Esophagus squamous epithelium (tissue), 4 donors: ENCODE results near the gene AHR.

ENCODE experiments used
- POLR2A ChIP-seq, 4 donors: fragments of 450-650 bp; IDR thresholded peaks; one replicate each; pipeline ENCODE4 v1.6.1; 2017; ENCODE audit warnings: antibody characterized with exemption in 4 of 4, mild to moderate bottlenecking in 4 of 4, moderate library complexity in 3 of 4
- TF ChIP-seq, protein P1 (sequence below), 6 experiments: fragments of 450-650 bp in 4 of 6; fragments of 200-600 bp in 2 of 6; sonication (generic) in 2 of 6; IDR thresholded peaks; one replicate each; pipeline ENCODE4 v1.5.1; 2016 to 2019; ENCODE audit warnings: antibody characterized with exemption in 6 of 6, mild to moderate bottlenecking in 4 of 6, moderate library complexity in 4 of 6

- TF ChIP-seq POLR2A (IDR thresholded peaks at IDR 0.05) = no peak
- TF ChIP-seq, protein P1, sequence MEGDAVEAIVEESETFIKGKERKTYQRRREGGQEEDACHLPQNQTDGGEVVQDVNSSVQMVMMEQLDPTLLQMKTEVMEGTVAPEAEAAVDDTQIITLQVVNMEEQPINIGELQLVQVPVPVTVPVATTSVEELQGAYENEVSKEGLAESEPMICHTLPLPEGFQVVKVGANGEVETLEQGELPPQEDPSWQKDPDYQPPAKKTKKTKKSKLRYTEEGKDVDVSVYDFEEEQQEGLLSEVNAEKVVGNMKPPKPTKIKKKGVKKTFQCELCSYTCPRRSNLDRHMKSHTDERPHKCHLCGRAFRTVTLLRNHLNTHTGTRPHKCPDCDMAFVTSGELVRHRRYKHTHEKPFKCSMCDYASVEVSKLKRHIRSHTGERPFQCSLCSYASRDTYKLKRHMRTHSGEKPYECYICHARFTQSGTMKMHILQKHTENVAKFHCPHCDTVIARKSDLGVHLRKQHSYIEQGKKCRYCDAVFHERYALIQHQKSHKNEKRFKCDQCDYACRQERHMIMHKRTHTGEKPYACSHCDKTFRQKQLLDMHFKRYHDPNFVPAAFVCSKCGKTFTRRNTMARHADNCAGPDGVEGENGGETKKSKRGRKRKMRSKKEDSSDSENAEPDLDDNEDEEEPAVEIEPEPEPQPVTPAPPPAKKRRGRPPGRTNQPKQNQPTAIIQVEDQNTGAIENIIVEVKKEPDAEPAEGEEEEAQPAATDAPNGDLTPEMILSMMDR (IDR thresholded peaks at IDR 0.05) = no peak
These were observed 76.2 kb downstream of the AHR start for GRCh38 chr7:17374654-17375053.
